ENCODE results near the gene HBS1L.

- TF ChIP-seq CTCF (conservative IDR thresholded peaks at IDR 0.05 in 1 of 2, IDR thresholded peaks at IDR 0.05 in 1 of 2; ENCODE audit: extremely low read depth in 1 of 2, insufficient read depth in 1 of 2, low read depth in 1 of 2, low read length in 2 of 2) (no peak), EZH2 (IDR thresholded peaks at IDR 0.05; ENCODE audit: borderline replicate concordance, low read length) (no peak)
Observed at GRCh38 chr6:134932098-134932497, 122.5 kb downstream of the HBS1L start.
